Retina (tissue), 1 donor: ENCODE measurements around the gene UBE2F.

Source experiments
- DNase-seq: peaks from one replicate; pipeline ENCODE4 v3.0.0-alpha.2; 2016

The UBE2F gene

GRCh38 chr2:237966565-237967462, at the start of gene UBE2F:
Gene UBE2F (plus strand): TSS chr2:237967014. CDS start chr2:237973108, 6,094 bp downstream.
- peak; percentile 99 for DNase-seq

GRCh38 chr2:237917696-237918374, 49.0 kb upstream of the UBE2F start:
- DNase-seq = no peak

- no peak for DNase-seq
Observed at GRCh38 chr2:237919593-237919992, 47.2 kb upstream of the UBE2F start.

GRCh38 chr2:237920673-237921072, 46.1 kb upstream of the UBE2F start:
- DNase-seq = no peak

GRCh38 chr2:237921967-237922492, 44.8 kb upstream of the UBE2F start:
- DNase-seq = no peak

GRCh38 chr2:237922641-237923361, 44.0 kb upstream of the UBE2F start:
- no peak for DNase-seq

GRCh38 chr2:237923481-237924163, 43.2 kb upstream of the UBE2F start:
- DNase-seq = peak; percentile 84

GRCh38 chr2:237924164-237924534, 42.7 kb upstream of the UBE2F start:
- no peak for DNase-seq

GRCh38 chr2:237927135-237927534, 39.7 kb upstream of the UBE2F start:
- no peak for DNase-seq

GRCh38 chr2:237927986-237928385, 38.8 kb upstream of the UBE2F start:
- DNase-seq = no peak

GRCh38 chr2:237929979-237930378, 36.8 kb upstream of the UBE2F start:
- DNase-seq = no peak

GRCh38 chr2:237931205-237931721, 35.6 kb upstream of the UBE2F start:
- no peak for DNase-seq

GRCh38 chr2:237932731-237933131, 34.1 kb upstream of the UBE2F start:
- no peak for DNase-seq

- no peak for DNase-seq
Observed at GRCh38 chr2:237934186-237934585, 32.6 kb upstream of the UBE2F start.

- no peak for DNase-seq
Observed at GRCh38 chr2:237935740-237936452, 30.9 kb upstream of the UBE2F start.

GRCh38 chr2:237939251-237939650, 27.6 kb upstream of the UBE2F start:
- DNase-seq = no peak

GRCh38 chr2:237940828-237941227, 26.0 kb upstream of the UBE2F start:
- no peak for DNase-seq

- DNase-seq = no peak
Observed at GRCh38 chr2:237941239-237941638, 25.6 kb upstream of the UBE2F start.

- DNase-seq = no peak
Observed at GRCh38 chr2:237942513-237942899, 24.3 kb upstream of the UBE2F start.

- peak; percentile 29 for DNase-seq
Observed at GRCh38 chr2:237943395-237944094, 23.3 kb upstream of the UBE2F start.

- no peak for DNase-seq
Observed at GRCh38 chr2:237944302-237944701, 22.5 kb upstream of the UBE2F start.
